ENCODE measurements around the gene MPZL3.

DNA sequence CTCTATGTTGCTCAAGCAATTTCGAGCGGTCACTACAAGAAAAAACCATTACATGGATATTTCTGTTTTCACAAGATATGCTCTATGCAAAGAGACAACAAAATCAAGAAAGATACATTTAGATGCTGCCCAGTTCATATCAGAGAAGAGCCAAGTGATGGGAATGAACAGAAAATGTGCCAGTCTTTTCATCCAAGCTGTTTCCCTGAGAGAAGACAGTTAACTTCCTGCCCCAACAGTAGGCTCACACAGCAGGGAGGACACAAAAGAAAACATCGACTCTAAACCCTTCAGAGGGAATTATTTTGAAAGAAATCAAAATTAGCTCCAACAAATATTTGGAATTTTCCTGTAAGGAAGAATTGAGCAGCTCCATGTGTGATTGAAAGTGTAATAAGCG, 39.0 kb downstream of the MPZL3 start:
- TF ChIP-seq, protein P1, sequence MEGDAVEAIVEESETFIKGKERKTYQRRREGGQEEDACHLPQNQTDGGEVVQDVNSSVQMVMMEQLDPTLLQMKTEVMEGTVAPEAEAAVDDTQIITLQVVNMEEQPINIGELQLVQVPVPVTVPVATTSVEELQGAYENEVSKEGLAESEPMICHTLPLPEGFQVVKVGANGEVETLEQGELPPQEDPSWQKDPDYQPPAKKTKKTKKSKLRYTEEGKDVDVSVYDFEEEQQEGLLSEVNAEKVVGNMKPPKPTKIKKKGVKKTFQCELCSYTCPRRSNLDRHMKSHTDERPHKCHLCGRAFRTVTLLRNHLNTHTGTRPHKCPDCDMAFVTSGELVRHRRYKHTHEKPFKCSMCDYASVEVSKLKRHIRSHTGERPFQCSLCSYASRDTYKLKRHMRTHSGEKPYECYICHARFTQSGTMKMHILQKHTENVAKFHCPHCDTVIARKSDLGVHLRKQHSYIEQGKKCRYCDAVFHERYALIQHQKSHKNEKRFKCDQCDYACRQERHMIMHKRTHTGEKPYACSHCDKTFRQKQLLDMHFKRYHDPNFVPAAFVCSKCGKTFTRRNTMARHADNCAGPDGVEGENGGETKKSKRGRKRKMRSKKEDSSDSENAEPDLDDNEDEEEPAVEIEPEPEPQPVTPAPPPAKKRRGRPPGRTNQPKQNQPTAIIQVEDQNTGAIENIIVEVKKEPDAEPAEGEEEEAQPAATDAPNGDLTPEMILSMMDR (IDR thresholded peaks at IDR 0.05; ENCODE audit: low read depth, low read length), result no peak
- no peak for TF ChIP-seq EZH2phosphoT487 (IDR thresholded peaks at IDR 0.05; ENCODE audit: low read depth)

Data from OCI-LY3 (cell line).